Activated CD8-positive, alpha-beta memory T cell treated with anti-CD3 and anti-CD28 coated beads, Interleukin-2, amount 50 U/mL, for 24 hours (primary cell): ENCODE results near the gene RBBP6.

Experiments
- DNase-seq: peaks from one replicate; pipeline ENCODE4 v3.0.0-alpha.2; 2020; ENCODE audit errors: extremely low read depth

The RBBP6 gene

GRCh38 chr16:24524855-24525677 lies 14.3 kb upstream of the RBBP6 start:
- no peak for DNase-seq

GRCh38 chr16:24525970-24526559 lies 13.3 kb upstream of the RBBP6 start:
- DNase-seq, result no peak

DNA sequence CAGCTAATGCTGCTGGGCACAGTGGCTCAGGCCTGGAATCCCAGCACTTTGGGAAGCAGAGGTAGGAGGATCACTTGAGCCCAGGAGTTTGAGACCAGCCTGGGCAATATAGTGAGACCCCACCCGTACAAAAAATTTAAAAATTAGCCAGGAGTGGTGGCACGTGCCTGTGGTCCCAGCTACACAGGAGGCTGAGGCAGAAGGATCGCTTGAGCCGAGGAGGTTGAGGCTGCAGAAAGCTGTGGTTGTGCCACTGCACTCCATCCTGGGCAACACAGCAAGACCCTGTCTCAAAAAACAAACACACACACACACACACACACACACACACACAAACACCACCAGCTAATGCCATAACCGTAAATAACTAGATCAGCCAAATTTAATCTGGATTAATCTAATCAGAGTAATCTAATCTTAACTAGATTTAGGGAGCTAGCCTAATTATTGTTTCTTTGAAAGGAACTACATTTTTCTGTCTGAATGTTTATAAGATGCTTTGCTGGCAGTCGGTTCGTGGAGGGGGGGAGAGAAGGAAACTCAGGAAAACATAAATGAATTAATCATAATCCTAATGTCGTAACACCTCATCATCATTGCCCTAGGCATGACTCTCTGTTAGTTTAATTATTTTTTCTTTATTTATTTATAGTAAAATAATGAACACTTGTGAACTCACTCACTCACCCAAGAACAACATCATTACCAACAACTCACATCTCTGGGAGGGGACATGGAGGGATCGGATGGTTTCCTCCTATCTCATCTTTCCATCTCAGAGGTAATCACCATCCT lies 12.5 kb upstream of the RBBP6 start:
- no peak for DNase-seq

DNA sequence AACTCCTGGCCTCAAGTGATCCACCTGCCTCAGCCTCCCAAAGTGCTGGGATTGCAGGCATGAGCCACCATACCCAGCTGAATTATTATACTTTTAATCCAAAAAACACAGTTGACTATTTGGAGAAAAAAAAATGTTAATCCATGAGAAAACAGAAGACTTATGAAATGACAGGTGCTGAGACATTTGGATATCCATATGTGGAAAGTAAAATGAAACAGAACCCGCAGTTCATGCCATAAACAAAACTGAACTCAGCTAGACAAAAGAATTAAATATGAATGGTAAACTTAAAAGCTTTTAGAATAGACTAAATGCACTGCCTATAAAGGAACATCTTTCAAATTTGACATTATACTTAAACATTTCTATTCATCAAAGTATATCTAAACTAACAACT lies 8.2 kb upstream of the RBBP6 start:
- DNase-seq, result no peak

DNA sequence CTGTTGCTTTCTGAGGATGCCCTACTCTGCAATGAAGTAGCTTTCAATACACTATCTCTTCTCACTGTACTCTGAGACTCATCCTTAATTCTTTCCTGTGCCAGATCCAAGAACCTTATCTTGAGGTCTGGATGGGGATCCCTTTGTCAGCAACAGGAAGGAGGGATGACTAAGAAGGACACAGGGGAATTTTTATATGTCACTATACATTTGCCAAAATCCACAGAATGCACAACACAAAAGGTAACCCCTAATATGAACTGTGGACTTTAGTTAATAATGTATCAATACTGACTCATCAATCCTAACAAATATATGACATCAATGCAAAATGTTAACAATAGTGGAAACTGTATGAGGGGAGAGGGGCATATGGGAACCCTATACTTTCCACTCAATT lies 4.7 kb upstream of the RBBP6 start:
- no peak for DNase-seq

DNA sequence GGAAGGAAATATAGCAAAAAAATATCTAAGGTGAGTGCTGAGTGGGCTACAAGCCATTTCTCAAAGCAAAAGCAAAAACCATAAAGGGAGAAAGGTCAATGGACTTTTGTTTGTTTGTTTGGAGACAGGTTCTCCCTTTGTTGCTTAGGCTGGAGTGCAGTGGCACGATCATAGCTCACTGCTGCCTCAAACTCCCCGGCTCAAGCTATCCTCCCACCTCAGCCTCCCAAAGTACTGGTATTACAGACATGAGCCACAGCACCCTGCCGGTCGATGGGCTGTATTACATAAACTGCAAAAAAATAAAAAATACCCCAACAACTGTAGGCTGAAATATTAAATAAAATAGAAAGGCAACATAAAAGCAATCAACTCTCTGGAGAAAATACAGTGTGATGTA lies 3.5 kb upstream of the RBBP6 start:
- DNase-seq, result no peak

- DNase-seq, result no peak
These were observed 2.7 kb upstream of the RBBP6 start for GRCh38 chr16:24536671-24537070.

GRCh38 chr16:24537474-24538337 lies 1.7 kb upstream of the RBBP6 start:
- no peak for DNase-seq

DNA sequence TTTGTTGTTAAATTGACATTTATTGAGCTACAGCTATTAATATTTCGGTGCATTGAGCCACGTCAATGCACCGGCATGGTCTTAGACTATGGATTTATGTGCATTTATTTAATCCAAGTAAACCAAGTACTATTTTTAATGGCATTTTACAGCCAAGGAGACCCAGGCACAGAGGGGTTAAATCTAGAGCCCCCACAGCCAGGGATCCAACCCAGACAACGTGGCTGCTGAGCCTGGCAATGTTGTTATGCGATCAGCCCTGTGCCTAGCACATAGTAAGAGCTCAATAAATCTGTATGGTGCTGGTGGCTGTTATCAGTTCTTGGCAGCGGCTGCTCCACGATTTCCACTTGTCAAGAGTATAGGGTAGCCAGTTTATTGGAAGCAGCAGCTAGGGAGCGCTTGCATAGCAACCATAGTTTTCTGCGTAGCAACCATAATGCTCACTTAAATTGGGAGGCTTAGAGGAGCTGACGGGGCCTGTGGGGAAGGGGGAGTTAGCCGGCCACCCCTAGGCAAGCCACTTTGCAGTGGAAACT lies 541 bp upstream of the RBBP6 start:
- no peak for DNase-seq

- no peak for DNase-seq
These were observed 660 bp downstream of the RBBP6 start for GRCh38 chr16:24539850-24540601.

DNA sequence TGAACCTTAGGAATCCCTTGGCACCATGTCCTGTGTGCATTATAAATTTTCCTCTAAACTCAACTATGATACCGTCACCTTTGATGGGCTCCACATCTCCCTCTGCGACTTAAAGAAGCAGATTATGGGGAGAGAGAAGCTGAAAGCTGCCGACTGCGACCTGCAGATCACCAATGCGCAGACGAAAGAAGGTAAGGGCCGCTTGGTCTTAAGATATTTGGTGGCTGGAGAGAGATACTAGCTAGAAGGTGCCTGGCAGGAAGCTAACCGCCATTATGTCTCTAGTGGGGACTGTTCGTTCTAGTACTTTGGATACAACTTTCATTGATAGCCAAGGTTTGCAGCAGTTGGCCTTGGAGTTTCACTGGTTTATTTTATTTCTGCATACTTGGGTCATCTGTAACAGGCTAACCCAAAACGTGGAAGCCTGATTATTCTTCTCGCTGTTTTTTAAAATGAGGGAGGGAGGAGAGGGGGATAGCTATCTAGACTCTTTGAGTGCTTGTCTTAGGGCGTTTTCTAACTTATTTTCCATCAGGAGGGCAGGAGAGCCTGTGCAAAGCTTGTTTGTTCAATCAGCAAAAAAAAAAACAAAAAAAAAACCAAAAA lies 1.3 kb downstream of the RBBP6 start:
- DNase-seq, result no peak

GRCh38 chr16:24541233-24541933 lies 2.0 kb downstream of the RBBP6 start:
- DNase-seq, result no peak

GRCh38 chr16:24543949-24544348 lies 4.6 kb downstream of the RBBP6 start:
- DNase-seq, result no peak

DNA sequence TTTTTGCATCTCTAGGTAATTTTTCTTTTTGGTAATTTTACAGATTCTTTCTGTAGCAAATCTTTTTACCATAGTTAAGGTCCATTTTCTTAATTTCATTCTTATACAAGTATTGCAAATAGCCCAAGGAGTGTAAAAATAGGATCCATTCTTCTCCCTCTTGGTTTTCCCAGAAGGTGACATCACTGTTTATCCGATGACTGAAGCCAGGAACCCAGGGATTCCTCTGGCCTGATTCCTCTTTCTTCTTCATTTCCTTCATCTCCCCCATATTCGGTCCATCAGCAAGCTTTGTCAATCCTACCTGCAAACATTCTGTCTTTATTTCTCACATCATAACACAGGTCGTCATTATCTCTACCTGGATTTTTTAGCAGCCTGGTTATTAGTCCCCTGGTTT lies 5.3 kb downstream of the RBBP6 start:
- no peak for DNase-seq

- no peak for DNase-seq
These were observed 10.9 kb downstream of the RBBP6 start for GRCh38 chr16:24550295-24550694.

DNA sequence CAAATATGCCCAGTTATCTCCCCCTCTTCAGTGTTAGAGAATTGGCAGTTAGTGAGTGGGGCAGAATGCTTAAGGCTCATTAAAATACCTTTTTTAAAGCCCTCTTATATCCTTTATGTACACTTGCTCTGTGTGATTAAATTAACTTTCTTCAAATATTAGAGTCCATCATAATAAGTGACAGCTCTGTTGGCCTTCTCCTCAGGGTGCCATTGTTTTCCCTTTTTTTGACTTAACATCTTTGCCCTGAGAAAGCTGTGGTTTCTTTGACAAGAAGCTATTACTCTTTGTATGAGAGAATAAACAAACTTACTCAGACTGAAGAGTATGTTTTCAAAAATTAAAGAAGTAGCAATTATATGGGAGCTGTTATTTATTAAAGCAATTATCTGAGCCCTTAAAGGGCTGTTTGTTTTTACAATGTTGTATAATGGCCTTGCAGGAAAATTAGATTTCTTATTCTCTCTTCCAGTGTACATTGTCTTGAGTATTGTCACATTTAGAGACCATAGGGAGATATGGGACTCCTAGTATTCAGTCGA lies 13.4 kb downstream of the RBBP6 start:
- no peak for DNase-seq

GRCh38 chr16:24553983-24554382 lies 14.6 kb downstream of the RBBP6 start:
- DNase-seq, result no peak

DNA sequence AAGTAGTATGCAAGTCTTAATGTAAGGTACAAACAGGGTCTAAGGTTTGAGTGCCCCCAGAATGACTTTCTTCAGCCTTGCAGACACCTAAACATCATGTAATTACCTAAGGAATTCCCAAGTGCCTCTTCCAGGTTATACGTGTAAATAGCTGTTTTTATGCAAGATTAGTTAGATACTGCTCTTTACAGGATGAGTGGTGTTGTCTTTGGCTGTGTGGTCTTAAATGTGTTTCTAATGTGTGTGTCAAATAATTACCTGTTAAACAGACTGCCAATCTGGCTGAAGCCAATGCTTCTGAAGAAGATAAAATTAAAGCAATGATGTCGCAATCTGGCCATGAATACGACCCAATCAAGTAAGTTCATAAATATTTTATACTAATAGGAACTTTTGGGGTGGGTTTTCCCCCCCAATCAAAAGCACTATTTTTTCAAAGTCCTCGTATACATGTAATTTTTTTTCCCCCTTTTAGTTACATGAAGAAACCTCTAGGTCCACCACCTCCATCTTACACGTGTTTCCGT lies 16.0 kb downstream of the RBBP6 start:
- DNase-seq, result no peak

DNA sequence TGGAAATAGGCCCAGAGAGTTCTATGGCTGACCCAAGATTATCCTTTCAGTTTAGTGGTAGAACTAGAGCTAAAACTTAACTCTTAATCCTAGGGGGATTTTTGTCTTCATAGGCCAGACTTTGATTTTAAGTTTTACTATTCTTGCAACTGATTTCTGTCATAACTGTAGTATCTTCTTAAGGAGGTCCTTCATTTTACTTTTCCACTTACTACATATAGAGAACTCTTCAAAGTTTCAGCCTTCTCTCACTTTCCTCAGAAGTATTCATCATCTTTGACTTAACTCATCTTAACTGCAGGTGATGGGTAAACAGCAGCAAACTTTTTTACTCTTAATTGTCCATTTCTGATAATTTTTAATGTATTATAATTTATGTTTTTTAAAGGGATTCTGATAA lies 23.4 kb downstream of the RBBP6 start:
- DNase-seq, result no peak
